Measurements from ENCODE around the gene ZC3H15.
"Not testable (repeated sequence)": the region's sequence is repeated elsewhere in the genome, so short reads cannot be mapped to it uniquely, and the experiment has no call there.

ZC3H15 gene

GRCh38 chr2:186466743-186467142 lies 19.3 kb upstream of the ZC3H15 start:
- H4K8ac ChIP-seq (ENCODE audit: low read depth, low read length), result no peak overlapping the region
- no peak overlapping the region for H2BK120ac ChIP-seq (ENCODE audit: low read depth, low read length)
- no peak overlapping the region for H3K23ac ChIP-seq (ENCODE audit: low read depth, low read length, poor library complexity)
- H2AK5ac ChIP-seq (ENCODE audit: low read depth, low read length), result no peak overlapping the region
- no peak overlapping the region for H4K91ac ChIP-seq (ENCODE audit: low read depth, low read length, poor library complexity)
- peaks cover 0 to 17% of the 10 kb centered on the region in 2 donors for H3K9me3 ChIP-seq (replicated peaks in 1 of 2; ENCODE audit: control insufficient read depth in 2 of 2, insufficient read depth in 1 of 2, low read depth in 1 of 2, low read length in 2 of 2)
- no peak overlapping the region for H2BK12ac ChIP-seq (ENCODE audit: low read length)
- H3K18ac ChIP-seq (ENCODE audit: low read length), result no peak overlapping the region
- no peak overlapping the region for H3K4me2 ChIP-seq (ENCODE audit: insufficient read depth, low read length, poor library complexity, severe bottlenecking)
- no peaks in the 10 kb centered on the region for H3K79me1 ChIP-seq (ENCODE audit: low read depth, low read length)
- H3K4me3 ChIP-seq (ENCODE audit: low read length in 2 of 2), result no peak overlapping the region
- no peaks in the 10 kb centered on the region for H3K4me1 ChIP-seq (ENCODE audit: control insufficient read depth in 2 of 2, insufficient read depth in 1 of 2, low read depth in 1 of 2, low read length in 2 of 2)
- no peak overlapping the region for H3K4ac ChIP-seq (ENCODE audit: low read length)
- no peaks in the 10 kb centered on the region for H3K36me3 ChIP-seq (replicated peaks in 1 of 2; ENCODE audit: control insufficient read depth in 2 of 2, insufficient read depth in 2 of 2, low read length in 2 of 2)
- H3K27me3 ChIP-seq (ENCODE audit: control insufficient read depth in 3 of 3, insufficient read depth in 3 of 3, low read depth in 1 of 3, low read length in 3 of 3), result no peaks in the 10 kb centered on the region
- no peak for DNase-seq (ENCODE audit: low spot score)
- no peak overlapping the region for H3K9ac ChIP-seq (ENCODE audit: low read depth, low read length, poor library complexity)
- no peak overlapping the region for H2BK15ac ChIP-seq (ENCODE audit: low read length)
- H3K14ac ChIP-seq (ENCODE audit: low read length), result no peak overlapping the region
- no peak overlapping the region for H2AFZ ChIP-seq (ENCODE audit: low read length)
- no peak overlapping the region for H2BK5ac ChIP-seq (ENCODE audit: low read length)
- H3K27ac ChIP-seq (replicated peaks; ENCODE audit: low read length), result no peak overlapping the region

GRCh38 chr2:186467421-186467820 lies 18.6 kb upstream of the ZC3H15 start:
- H2BK15ac ChIP-seq (ENCODE audit: low read length), result no peak overlapping the region
- no peak overlapping the region for H3K23ac ChIP-seq (ENCODE audit: low read depth, low read length, poor library complexity)
- H4K91ac ChIP-seq (ENCODE audit: low read depth, low read length, poor library complexity), result no peak overlapping the region
- no peaks in the 10 kb centered on the region for H3K79me1 ChIP-seq (ENCODE audit: low read depth, low read length)
- H2BK12ac ChIP-seq (ENCODE audit: low read length), result no peak overlapping the region
- WGBS, 2 donors (ENCODE audit: extremely low coverage in 2 of 2, insufficient read length in 2 of 2, insufficient replicate concordance in 1 of 2), result no CpG with 5 or more reads among the region's 2 CpGs
- H2BK5ac ChIP-seq (ENCODE audit: low read length), result no peak overlapping the region
- no peaks in the 10 kb centered on the region for H3K4me1 ChIP-seq (ENCODE audit: control insufficient read depth in 2 of 2, insufficient read depth in 1 of 2, low read depth in 1 of 2, low read length in 2 of 2)
- DNase-seq (ENCODE audit: low spot score), result no peak
- H3K36me3 ChIP-seq (replicated peaks in 1 of 2; ENCODE audit: control insufficient read depth in 2 of 2, insufficient read depth in 2 of 2, low read length in 2 of 2), result no peaks in the 10 kb centered on the region
- no peak overlapping the region for H3K9ac ChIP-seq (ENCODE audit: low read depth, low read length, poor library complexity)
- H3K4me3 ChIP-seq (ENCODE audit: low read length in 2 of 2), result no peak overlapping the region
- no peak overlapping the region for H3K18ac ChIP-seq (ENCODE audit: low read length)
- H4K8ac ChIP-seq (ENCODE audit: low read depth, low read length), result no peak overlapping the region
- H2BK120ac ChIP-seq (ENCODE audit: low read depth, low read length), result no peak overlapping the region
- no peak overlapping the region for H2AFZ ChIP-seq (ENCODE audit: low read length)
- H3K14ac ChIP-seq (ENCODE audit: low read length), result no peak overlapping the region
- no peak overlapping the region for H2AK5ac ChIP-seq (ENCODE audit: low read depth, low read length)
- peaks cover 0 to 17% of the 10 kb centered on the region in 2 donors for H3K9me3 ChIP-seq (replicated peaks in 1 of 2; ENCODE audit: control insufficient read depth in 2 of 2, insufficient read depth in 1 of 2, low read depth in 1 of 2, low read length in 2 of 2)
- no peak overlapping the region for H3K4ac ChIP-seq (ENCODE audit: low read length)
- no peaks in the 10 kb centered on the region for H3K27me3 ChIP-seq (ENCODE audit: control insufficient read depth in 3 of 3, insufficient read depth in 3 of 3, low read depth in 1 of 3, low read length in 3 of 3)
- no peak overlapping the region for H3K4me2 ChIP-seq (ENCODE audit: insufficient read depth, low read length, poor library complexity, severe bottlenecking)
- no peak overlapping the region for H3K27ac ChIP-seq (replicated peaks; ENCODE audit: low read length)

- not testable (repeated sequence) for H2BK5ac ChIP-seq (ENCODE audit: low read length); H3K4ac ChIP-seq (ENCODE audit: low read length); H2BK15ac ChIP-seq (ENCODE audit: low read length); H3K14ac ChIP-seq (ENCODE audit: low read length); H2AK5ac ChIP-seq (ENCODE audit: low read depth, low read length); H2BK120ac ChIP-seq (ENCODE audit: low read depth, low read length); DNase-seq (ENCODE audit: low spot score); H3K23ac ChIP-seq (ENCODE audit: low read depth, low read length, poor library complexity); H3K36me3 ChIP-seq (replicated peaks in 1 of 2; ENCODE audit: control insufficient read depth in 2 of 2, insufficient read depth in 2 of 2, low read length in 2 of 2); H3K18ac ChIP-seq (ENCODE audit: low read length); H2AFZ ChIP-seq (ENCODE audit: low read length); H4K91ac ChIP-seq (ENCODE audit: low read depth, low read length, poor library complexity); H3K27ac ChIP-seq (replicated peaks; ENCODE audit: low read length); H3K27me3 ChIP-seq (ENCODE audit: control insufficient read depth in 3 of 3, insufficient read depth in 3 of 3, low read depth in 1 of 3, low read length in 3 of 3); H3K79me1 ChIP-seq (ENCODE audit: low read depth, low read length); H4K8ac ChIP-seq (ENCODE audit: low read depth, low read length); H2BK12ac ChIP-seq (ENCODE audit: low read length); H3K4me2 ChIP-seq (ENCODE audit: insufficient read depth, low read length, poor library complexity, severe bottlenecking); H3K4me1 ChIP-seq (ENCODE audit: control insufficient read depth in 2 of 2, insufficient read depth in 1 of 2, low read depth in 1 of 2, low read length in 2 of 2); H3K9ac ChIP-seq (ENCODE audit: low read depth, low read length, poor library complexity); H3K4me3 ChIP-seq (ENCODE audit: low read length in 2 of 2)
- WGBS, 2 donors (ENCODE audit: extremely low coverage in 2 of 2, insufficient read length in 2 of 2, insufficient replicate concordance in 1 of 2), result no CpG with 5 or more reads among the region's 49 CpGs
- H3K9me3 ChIP-seq (replicated peaks in 1 of 2; ENCODE audit: control insufficient read depth in 2 of 2, insufficient read depth in 1 of 2, low read depth in 1 of 2, low read length in 2 of 2), result peaks cover 2 to 11% of the 10 kb centered on the region in 2 donors
Observed at GRCh38 chr2:186472722-186473493, 13.2 kb upstream of the ZC3H15 start.

- not testable (repeated sequence) for H3K9me3 ChIP-seq (replicated peaks in 1 of 2; ENCODE audit: control insufficient read depth in 2 of 2, insufficient read depth in 1 of 2, low read depth in 1 of 2, low read length in 2 of 2); H3K4me2 ChIP-seq (ENCODE audit: insufficient read depth, low read length, poor library complexity, severe bottlenecking); H3K27ac ChIP-seq (replicated peaks; ENCODE audit: low read length); H4K91ac ChIP-seq (ENCODE audit: low read depth, low read length, poor library complexity); H3K79me1 ChIP-seq (ENCODE audit: low read depth, low read length); H2BK120ac ChIP-seq (ENCODE audit: low read depth, low read length); H2BK15ac ChIP-seq (ENCODE audit: low read length); H2BK12ac ChIP-seq (ENCODE audit: low read length); H3K14ac ChIP-seq (ENCODE audit: low read length); H3K23ac ChIP-seq (ENCODE audit: low read depth, low read length, poor library complexity); H3K18ac ChIP-seq (ENCODE audit: low read length); DNase-seq (ENCODE audit: low spot score); H3K9ac ChIP-seq (ENCODE audit: low read depth, low read length, poor library complexity); H3K36me3 ChIP-seq (replicated peaks in 1 of 2; ENCODE audit: control insufficient read depth in 2 of 2, insufficient read depth in 2 of 2, low read length in 2 of 2); H2AFZ ChIP-seq (ENCODE audit: low read length); H3K27me3 ChIP-seq (ENCODE audit: control insufficient read depth in 3 of 3, insufficient read depth in 3 of 3, low read depth in 1 of 3, low read length in 3 of 3); H2BK5ac ChIP-seq (ENCODE audit: low read length); H3K4me1 ChIP-seq (ENCODE audit: control insufficient read depth in 2 of 2, insufficient read depth in 1 of 2, low read depth in 1 of 2, low read length in 2 of 2); H3K4me3 ChIP-seq (ENCODE audit: low read length in 2 of 2); H3K4ac ChIP-seq (ENCODE audit: low read length); H2AK5ac ChIP-seq (ENCODE audit: low read depth, low read length); H4K8ac ChIP-seq (ENCODE audit: low read depth, low read length)
- no CpG with 5 or more reads among the region's 1 CpG for WGBS, 2 donors (ENCODE audit: extremely low coverage in 2 of 2, insufficient read length in 2 of 2, insufficient replicate concordance in 1 of 2)
Observed at GRCh38 chr2:186474239-186474638, 11.8 kb upstream of the ZC3H15 start.
